K562 (cell line): ENCODE results near the gene STK31. TPM values are rescaled to one million over a fixed set of nuclear protein-coding genes. Genes with fewer than 3 reads are reported as not detected.

ENCODE experiments used
- ATF3 ChIP-seq, 2 experiments: fragments of 450-650 bp in 1 of 2; sonication (generic) in 1 of 2; formaldehyde crosslinking in 1 of 2; IDR thresholded peaks in 1 of 2; conservative IDR thresholded peaks in 1 of 2; 2 replicates each; pipeline versions ENCODE4 v1.6.1 to v1.8.1; 2016 to 2023; ENCODE audit warnings: mild to moderate bottlenecking in 2 of 2, moderate library complexity in 2 of 2, inconsistent platforms in 1 of 2, missing genetic modification reagents in 1 of 2
- ATF4 ChIP-seq: fragments of 450-650 bp; formaldehyde crosslinking; IDR thresholded peaks from 2 replicates; pipeline ENCODE4 v1.4.0; 2022; ENCODE audit warnings: mild to moderate bottlenecking, moderate library complexity
- BDP1 ChIP-seq: IDR thresholded peaks from 3 replicates; pipeline ENCODE4 v1.6.1; 2011; ENCODE audit not compliant: insufficient read length, insufficient read depth
- C11orf30 ChIP-seq: fragments of 450-650 bp; IDR thresholded peaks from 2 replicates; pipeline ENCODE4 v1.6.1; 2016; ENCODE audit warnings: low read depth, mild to moderate bottlenecking
- DEAF1 ChIP-seq: fragments of 450-650 bp; formaldehyde crosslinking; IDR thresholded peaks from 2 replicates; pipeline ENCODE4 v1.4.0; 2020; ENCODE audit warnings: mild to moderate bottlenecking, moderate library complexity
- DLX4 ChIP-seq: fragments of 250-450 bp; sonication (Bioruptor Pico); IDR thresholded peaks from 2 replicates; pipeline ENCODE4 v1.6.1; 2021; ENCODE audit warnings: mild to moderate bottlenecking
- EP300 ChIP-seq: IDR thresholded peaks from 2 replicates; pipeline ENCODE4 v1.6.1; 2012; ENCODE audit warnings: low read length, improper control_type of control experiment
- EWSR1 ChIP-seq: fragments of 450-650 bp; IDR thresholded peaks from 2 replicates; pipeline ENCODE4 v1.6.1; 2018; ENCODE audit warnings: borderline replicate concordance, mild to moderate bottlenecking, low read depth, moderate library complexity; ENCODE audit not compliant: partially characterized antibody
- GABPB2 ChIP-seq: fragments of 250-450 bp; sonication (Bioruptor Pico); conservative IDR thresholded peaks from 2 replicates; pipeline ENCODE4 v1.5.1; 2021; ENCODE audit warnings: mild to moderate bottlenecking
- HEY1 ChIP-seq: fragments of 250-450 bp; sonication (Bioruptor Pico); IDR thresholded peaks from 2 replicates; pipeline ENCODE4 v1.5.0; 2020; ENCODE audit warnings: mild to moderate bottlenecking, moderate library complexity, borderline replicate concordance
- HOMEZ ChIP-seq: fragments of 250-450 bp; sonication (Bioruptor Pico); IDR thresholded peaks from 2 replicates; pipeline ENCODE4 v1.4.0; 2020; ENCODE audit warnings: mild to moderate bottlenecking, moderate library complexity
- MTA2 ChIP-seq: fragments of 450-650 bp; IDR thresholded peaks from 2 replicates; pipeline ENCODE4 v1.6.1; 2016; ENCODE audit warnings: low read depth
- TEAD4 ChIP-seq, 2 experiments: sonication (generic) in 1 of 2; formaldehyde crosslinking in 1 of 2; IDR thresholded peaks; 2 replicates each; pipeline versions ENCODE4 v1.6.1 to v1.8.0; 2012 to 2022; ENCODE audit warnings: borderline replicate concordance in 1 of 2, inconsistent platforms in 1 of 2, low read length in 1 of 2, mild to moderate bottlenecking in 1 of 2, missing genetic modification reagents in 1 of 2
- TOE1 ChIP-seq, 2 experiments: fragments of 450-650 bp in 1 of 2; sonication (generic) in 1 of 2; formaldehyde crosslinking in 1 of 2; IDR thresholded peaks; 2 replicates each; pipeline versions ENCODE4 v1.7.1 to v1.8.0; 2016 to 2022; ENCODE audit warnings: borderline replicate concordance in 2 of 2, mild to moderate bottlenecking in 2 of 2, antibody characterized with exemption in 1 of 2, inconsistent platforms in 1 of 2, low read depth in 1 of 2, missing genetic modification reagents in 1 of 2, moderate library complexity in 1 of 2
- VEZF1 ChIP-seq: fragments of 200-800 bp; sonication (Bioruptor generic); IDR thresholded peaks from 2 replicates; pipeline ENCODE4 v1.6.1; 2017; ENCODE audit warnings: missing genetic modification characterization, missing compliant biosample characterization
- ZKSCAN1 ChIP-seq: fragments of 150-350 bp; IDR thresholded peaks from 2 replicates; pipeline ENCODE4 v1.6.1; 2016; ENCODE audit warnings: low read depth, low read length
- ZNF146 ChIP-seq: IDR thresholded peaks from one replicate; pipeline ENCODE4 v1.6.1; 2018; ENCODE audit warnings: missing compliant biosample characterization; ENCODE audit not compliant: unreplicated experiment
- ZNF184 ChIP-seq: sonication (generic); formaldehyde crosslinking; IDR thresholded peaks from 2 replicates; pipeline ENCODE4 v1.5.0; 2020; ENCODE audit warnings: missing genetic modification reagents
- ZNF232 ChIP-seq: sonication (generic); formaldehyde crosslinking; IDR thresholded peaks from 2 replicates; pipeline ENCODE4 v1.8.0; 2022; ENCODE audit warnings: mild to moderate bottlenecking, missing genetic modification reagents
- ZNF444 ChIP-seq: fragments of 250-450 bp; sonication (Bioruptor Pico); IDR thresholded peaks from 2 replicates; pipeline ENCODE4 v1.4.0; 2020; ENCODE audit warnings: mild to moderate bottlenecking, moderate library complexity
- polyA plus RNA-seq, 8 experiments: library from polyadenylated mRNA; depleted of rRNA in 4 of 8; stranded (reverse) in 5 of 8; unstranded in 3 of 8; fragments of >200 nt; fragmentation: Nextera tagmentation in 2 of 8; fragmentation: Illumina TruSeq in 1 of 8; extraction: Ambion mirVana in 2 of 8; extraction: Trizol in 1 of 8; gene quantifications; 2 replicates each; pipeline versions ENCODE4 v1.2.1 to v1.2.3, GENCODE V29; 2011 to 2014; ENCODE audit warnings: inconsistent platforms in 1 of 8, missing spikeins in 1 of 8
- total RNA-seq, 7 experiments: library from RNA; depleted of rRNA in 6 of 7; stranded (reverse); fragments of >200 nt in 6 of 7; fragmentation: Illumina TruSeq in 2 of 7; extraction: Trizol in 2 of 7; gene quantifications; 2 replicates each; pipeline versions ENCODE4 v1.2.1 to v1.2.3, GENCODE V29; 2011 to 2021; ENCODE audit warnings: low replicate concordance in 1 of 7

STK31 gene
- total and polyA plus RNA-seq, 9 of the 15 experiments (the other 6 are each of a cell fraction or from before 2014, with no cell fraction given): 0.09 to 1.2 (median 0.26) TPM

GRCh38 chr7:23696916-23697441, 13.0 kb upstream of the STK31 start (continued):
- TF ChIP-seq EWSR1 (no peak), ZNF184 (CRISPR knock-in tag) (no peak), GABPB2 (CRISPR knock-in tag) (no peak), DEAF1 (CRISPR knock-in tag) (peak; percentile 65), ATF3 (IDR thresholded peaks at IDR 0.05) (no peak), ATF3 (CRISPR knock-in tag; conservative IDR thresholded peaks at IDR 0.05) (no peak), MTA2 (0 out of 2 replicates have a peak, but pooled peaks have one; percentile 20), ZNF232 (no peak), ZKSCAN1 (no peak), BDP1 (no peak), HEY1 (CRISPR knock-in tag) (no peak), ZNF444 (CRISPR knock-in tag) (no peak), VEZF1 (no peak), ZNF146 (no peak), C11orf30 (no peak), TEAD4 (IDR thresholded peaks at IDR 0.05; ENCODE audit: low read length) (peak; percentile 53; the same call in 1 of the 2 replicates), TEAD4 (CRISPR knock-in tag; IDR thresholded peaks at IDR 0.05; ENCODE audit: borderline replicate concordance) (no peak), EP300 (peak; percentile 17; the same call in 1 of the 2 replicates), DLX4 (no peak), TOE1 (IDR thresholded peaks at IDR 0.05; ENCODE audit: borderline replicate concordance) (no peak), TOE1 (CRISPR knock-in tag; IDR thresholded peaks at IDR 0.05; ENCODE audit: borderline replicate concordance, low read depth) (no peak), HOMEZ (CRISPR knock-in tag) (no peak), ATF4 (CRISPR knock-in tag) (no peak)
